K562 (cell line): ENCODE measurements around the gene MCL1. TPM values are rescaled to one million over a fixed set of nuclear protein-coding genes. Genes with fewer than 3 reads are reported as not detected.

Experiments used
- ATAC-seq: fragments of 200-7000 bp; cut with Tn5 transposase; 3 replicates; pipeline ENCODE4 v1.9.1; 2020; ENCODE audit warnings: moderate library complexity
- BruUV-seq: library from RNA; stranded (reverse); fragments of 400-500 nt; replicated peaks from 2 replicates; lab custom pipeline; 2021; lab: Mats Ljungman, UMichigan
- CTCF ChIA-PET: fragments of 300-600 bp; formaldehyde crosslinking; extraction: SDS; loops from one replicate; lab custom pipeline; 2021; ENCODE audit warnings: low intra/inter-chr PET ratio; lab: Yijun Ruan, JAX
- POLR2A ChIA-PET: fragments of 300-600, 350-650 bp; sonication (Branson Sonifier 250); formaldehyde crosslinking; extraction: SDS; loops from one replicate; lab custom pipeline; 2021; ENCODE audit warnings: antibody characterized with exemption, inconsistent platforms; lab: Yijun Ruan, JAX
- DNase-seq, 4 experiments: peaks; one replicate each; pipeline versions ENCODE4 v3.0.0 to v3.0.0-alpha.2; 2011 to 2018; ENCODE audit warnings: low spot score in 3 of 4, mixed read lengths in 3 of 4; ENCODE audit errors: extremely low read depth in 1 of 4
- FAIRE-seq: peaks from 2 replicates; lab custom pipeline; 2011; peaks lifted over from hg19 to GRCh38; lab: Jason Lieb, UNC
- H2AFZ ChIP-seq: 2 replicates; pipeline ENCODE4 v1.6.0; 2011; ENCODE audit warnings: low read depth, low read length, control low read depth, inconsistent platforms
- H3K27ac ChIP-seq: fragments of 200-600 bp; 3 replicates; pipeline ENCODE4 v1.8.0; 2011; ENCODE audit warnings: low read depth, mild to moderate bottlenecking, control low read depth, inconsistent platforms, low read length, moderate library complexity, mixed read lengths; ENCODE audit errors: extremely low read depth
- H3K27me3 ChIP-seq, 2 experiments: fragments of 300-600 bp in 1 of 2; 2 replicates in 1 of 2; 3 replicates in 1 of 2; pipeline versions ENCODE4 v1.6.0 to v1.8.0; 2011; ENCODE audit warnings: inconsistent platforms in 2 of 2, low read length in 2 of 2, mild to moderate bottlenecking in 1 of 2, mixed read lengths in 1 of 2, moderate library complexity in 1 of 2; ENCODE audit not compliant: control insufficient read depth in 2 of 2, insufficient read depth in 2 of 2
- H3K36me3 ChIP-seq: fragments of 300-600 bp; 3 replicates; pipeline ENCODE4 v1.8.0; 2011; ENCODE audit warnings: mild to moderate bottlenecking, low read length, inconsistent platforms; ENCODE audit not compliant: control insufficient read depth, insufficient read depth
- H3K4me1 ChIP-seq, 2 experiments: fragments of 200-600 bp in 1 of 2; replicated peaks in 1 of 2; 2 replicates in 1 of 2; 3 replicates in 1 of 2; pipeline versions ENCODE4 v1.5.1 to v1.8.0; 2011; ENCODE audit warnings: inconsistent platforms in 2 of 2, low read length in 2 of 2, mild to moderate bottlenecking in 1 of 2, mixed read lengths in 1 of 2, moderate library complexity in 1 of 2; ENCODE audit not compliant: control insufficient read depth in 2 of 2, insufficient read depth in 2 of 2
- H3K4me2 ChIP-seq: 2 replicates; pipeline ENCODE4 v1.6.1; 2011; ENCODE audit warnings: low read length, control low read depth, inconsistent platforms, mixed read lengths; ENCODE audit not compliant: insufficient read depth
- H3K4me3 ChIP-seq: fragments of 200-600 bp; sonication (generic), shearing (Covaris generic); 2 replicates; pipeline ENCODE4 v1.5.1; 2016; ENCODE audit warnings: control low read depth, inconsistent platforms
- H3K79me2 ChIP-seq: fragments of 200-600 bp; 3 replicates; pipeline ENCODE4 v1.8.0; 2011; ENCODE audit warnings: low read length, inconsistent platforms; ENCODE audit not compliant: control insufficient read depth, insufficient read depth
- H3K9ac ChIP-seq, 2 experiments: 2 replicates each; pipeline versions ENCODE4 v1.6.0 to v1.6.1; 2011; ENCODE audit warnings: low read depth in 2 of 2, low read length in 2 of 2, control low read depth in 1 of 2, inconsistent platforms in 1 of 2, mild to moderate bottlenecking in 1 of 2, mixed read lengths in 1 of 2; ENCODE audit not compliant: insufficient read depth in 1 of 2
- H3K9me1 ChIP-seq: one replicate; pipeline ENCODE4 v1.6.0; 2011; ENCODE audit warnings: inconsistent platforms, mild to moderate bottlenecking, low read length, moderate library complexity; ENCODE audit not compliant: control insufficient read depth, insufficient read depth
- H3K9me3 ChIP-seq: replicated peaks from 2 replicates; pipeline ENCODE4 v1.5.1; 2011; ENCODE audit warnings: low read depth, low read length, inconsistent platforms; ENCODE audit not compliant: control insufficient read depth, insufficient read depth
- H4K20me1 ChIP-seq: replicated peaks from 2 replicates; pipeline ENCODE4 v1.6.1; 2011; ENCODE audit warnings: low read length, inconsistent platforms, mixed read lengths; ENCODE audit not compliant: control insufficient read depth, insufficient read depth
- CBX5 ChIP-seq: IDR thresholded peaks from 2 replicates; pipeline ENCODE4 v1.6.1; 2014; ENCODE audit warnings: low read depth, borderline replicate concordance
- DDX20 ChIP-seq: fragments of 450-650 bp; IDR thresholded peaks from 2 replicates; pipeline ENCODE4 v1.6.1; 2016; ENCODE audit warnings: missing genetic modification characterization, low read depth, mild to moderate bottlenecking, missing compliant biosample characterization, moderate library complexity
- HDAC2 ChIP-seq: fragments of 450-650 bp; IDR thresholded peaks from 2 replicates; pipeline ENCODE4 v1.6.1; 2016; ENCODE audit warnings: mild to moderate bottlenecking
- HNRNPL ChIP-seq: fragments of 200-400 bp; formaldehyde crosslinking; IDR thresholded peaks from 2 replicates; pipeline ENCODE4 v1.6.1; 2017; ENCODE audit warnings: low read depth, mild to moderate bottlenecking, low read length
- KLF16 ChIP-seq: IDR thresholded peaks from 2 replicates; pipeline ENCODE4 v1.6.1; 2016; ENCODE audit warnings: antibody characterized with exemption
- MAFF ChIP-seq: IDR thresholded peaks from 2 replicates; pipeline ENCODE4 v1.6.1; 2012; ENCODE audit warnings: low read length, improper control_type of control experiment
- MECOM ChIP-seq: fragments of 250-450 bp; sonication (Bioruptor Pico); IDR thresholded peaks from 2 replicates; pipeline ENCODE4 v1.8.0; 2022; ENCODE audit warnings: inconsistent platforms
- NCOA4 ChIP-seq: fragments of 450-650 bp; IDR thresholded peaks from 2 replicates; pipeline ENCODE4 v1.6.1; 2018; ENCODE audit warnings: mild to moderate bottlenecking; ENCODE audit not compliant: partially characterized antibody
- NR2C2 ChIP-seq, 2 experiments: fragments of 200-800 bp in 1 of 2; sonication (Bioruptor generic) in 1 of 2; sonication (generic) in 1 of 2; formaldehyde crosslinking in 1 of 2; IDR thresholded peaks; 2 replicates each; pipeline versions ENCODE4 v1.6.1 to v1.8.0; 2016 to 2022; ENCODE audit warnings: mild to moderate bottlenecking in 1 of 2, missing compliant biosample characterization in 1 of 2, missing genetic modification characterization in 1 of 2, missing genetic modification reagents in 1 of 2
- SMAD2 ChIP-seq: fragments of 150-350 bp; IDR thresholded peaks from 2 replicates; pipeline ENCODE4 v1.6.1; 2014; ENCODE audit warnings: low read depth, mild to moderate bottlenecking, low read length
- SRSF1 ChIP-seq: fragments of 200-400 bp; formaldehyde crosslinking; IDR thresholded peaks from 2 replicates; pipeline ENCODE4 v1.6.1; 2017; ENCODE audit warnings: mild to moderate bottlenecking, low read depth, low read length, moderate library complexity
- TEAD1 ChIP-seq, 2 experiments: fragments of 450-650 bp in 1 of 2; sonication (generic) in 1 of 2; formaldehyde crosslinking; IDR thresholded peaks; 2 replicates each; pipeline versions ENCODE4 v1.4.0 to v1.8.0; 2020 to 2022; ENCODE audit warnings: mild to moderate bottlenecking in 2 of 2, missing genetic modification reagents in 1 of 2
- TFAM ChIP-seq: fragments of 250-450 bp; sonication (Bioruptor Pico); conservative IDR thresholded peaks from 2 replicates; pipeline ENCODE4 v1.5.0; 2021; ENCODE audit warnings: mild to moderate bottlenecking, moderate library complexity
- ZNF165 ChIP-seq: fragments of 250-450 bp; sonication (Bioruptor Pico); IDR thresholded peaks from 2 replicates; pipeline ENCODE4 v1.4.0; 2020; ENCODE audit warnings: borderline replicate concordance
- WGBS: fragments of 100-300 bp; shearing (Covaris generic); methylation state at CpG from one replicate; pipeline ENCODE4 v1.1.6; 2016; ENCODE audit warnings: low coverage, mixed read lengths; ENCODE audit not compliant: insufficient coverage; ENCODE audit errors: missing lambda C conversion rate; 5-methylcytosine and 5-hydroxymethylcytosine counted together
- in situ Hi-C: fragments of 300-500 bp; cut with MboI; formaldehyde crosslinking; loops from 4 replicates; pipeline ENCODE4 v1.15.0; 2018; ENCODE audit warnings: inconsistent platforms, mixed read lengths
- intact Hi-C: fragments of 100-400 bp; cut with micrococcal nuclease; formaldehyde crosslinking; loops from 2 replicates; pipeline ENCODE4 v1.14.2; 2022
- polyA plus RNA-seq, 8 experiments: library from polyadenylated mRNA; depleted of rRNA in 4 of 8; stranded (reverse) in 5 of 8; unstranded in 3 of 8; fragments of >200 nt; fragmentation: Nextera tagmentation in 2 of 8; fragmentation: Illumina TruSeq in 1 of 8; extraction: Ambion mirVana in 2 of 8; extraction: Trizol in 1 of 8; gene quantifications; 2 replicates each; pipeline versions ENCODE4 v1.2.1 to v1.2.3, GENCODE V29; 2011 to 2014; ENCODE audit warnings: inconsistent platforms in 1 of 8, missing spikeins in 1 of 8
- total RNA-seq, 7 experiments: library from RNA; depleted of rRNA in 6 of 7; stranded (reverse); fragments of >200 nt in 6 of 7; fragmentation: Illumina TruSeq in 2 of 7; extraction: Trizol in 2 of 7; gene quantifications; 2 replicates each; pipeline versions ENCODE4 v1.2.1 to v1.2.3, GENCODE V29; 2011 to 2021; ENCODE audit warnings: low replicate concordance in 1 of 7
- TF ChIP-seq, protein P1 (sequence below), 2 experiments: fragments of 450-650 bp; conservative IDR thresholded peaks; 2 replicates each; pipeline ENCODE4 v1.6.1; 2017; ENCODE audit warnings: mild to moderate bottlenecking in 2 of 2, moderate library complexity in 2 of 2
- TF ChIP-seq, protein P2 (sequence below): sonication (generic); formaldehyde crosslinking; IDR thresholded peaks from 2 replicates; pipeline ENCODE4 v1.8.0; 2023; ENCODE audit warnings: mild to moderate bottlenecking, missing genetic modification reagents

The MCL1 gene
- total and polyA plus RNA-seq, 9 of the 15 experiments (the other 6 are each of a cell fraction or from before 2014, with no cell fraction given) = 27.1 to 224 (median 138) TPM

GRCh38 chr1:150572918-150573647 lies 6.3 kb downstream of the MCL1 start:
- peaks cover 45% of the 10 kb centered on the region for H4K20me1 ChIP-seq
- H3K4me1 ChIP-seq = peaks cover 2 to 24% of the 10 kb centered on the region in 2 experiments
- POLR2A ChIA-PET = interaction anchor here (0.8 to 11.0 kb wide), 3 partner anchors 10 to 57 kb away, joined by 4 to 148 read pairs (median 4); partner anchors contain the start of gene ENSA
- no peaks in the 10 kb centered on the region for H3K9me1 ChIP-seq
- no peak overlapping the region for H2AFZ ChIP-seq
- H3K79me2 ChIP-seq = peaks cover 50% of the 10 kb centered on the region
- FAIRE-seq = no peak
- peak; percentile 6; the same call in 1 of the 3 replicates for ATAC-seq
- in situ Hi-C loops (no loop called here), intact Hi-C loops (no loop called here)
- H3K9ac ChIP-seq = no peak overlapping the region; a peak in 1 of 4 replicates
- H3K27me3 ChIP-seq = no peaks in the 10 kb centered on the region
- no peaks in the 10 kb centered on the region for H3K9me3 ChIP-seq
- 83% methylated on average over 4 of the region's 4 CpGs for WGBS
- no peak overlapping the region; the same call in 2 of the 3 replicates for H3K27ac ChIP-seq
- DNase-seq = no peak
- no peak overlapping the region for H3K4me2 ChIP-seq
- peaks cover 56% of the 10 kb centered on the region for H3K36me3 ChIP-seq
- no peak overlapping the region for H3K4me3 ChIP-seq
- CTCF ChIA-PET = interaction anchor here (0.6 kb wide), 1 partner anchor 27 kb away, joined by 4 read pairs; no protein-coding TSS in a partner anchor
- no TSS peak for BruUV-seq
- TF ChIP-seq ZNF165 (CRISPR knock-in tag) (no peak), HNRNPL (no peak), CBX5 (no peak), NCOA4 (peak; percentile 32), SMAD2 (no peak), MAFF (no peak), MECOM (no peak), DDX20 (tag) (no peak), SRSF1 (no peak), HDAC2 (no peak), KLF16 (no peak), TEAD1 (CRISPR knock-in tag; IDR thresholded peaks at IDR 0.05) (0 out of 4 replicates have a peak, but pooled peaks of 1 of the 2 experiments have one; percentile 27), NR2C2 (CRISPR knock-in tag; IDR thresholded peaks at IDR 0.05) (no peak), NR2C2 (tag; IDR thresholded peaks at IDR 0.05) (no peak), TFAM (CRISPR knock-in tag) (no peak)
- TF ChIP-seq, protein P1, sequence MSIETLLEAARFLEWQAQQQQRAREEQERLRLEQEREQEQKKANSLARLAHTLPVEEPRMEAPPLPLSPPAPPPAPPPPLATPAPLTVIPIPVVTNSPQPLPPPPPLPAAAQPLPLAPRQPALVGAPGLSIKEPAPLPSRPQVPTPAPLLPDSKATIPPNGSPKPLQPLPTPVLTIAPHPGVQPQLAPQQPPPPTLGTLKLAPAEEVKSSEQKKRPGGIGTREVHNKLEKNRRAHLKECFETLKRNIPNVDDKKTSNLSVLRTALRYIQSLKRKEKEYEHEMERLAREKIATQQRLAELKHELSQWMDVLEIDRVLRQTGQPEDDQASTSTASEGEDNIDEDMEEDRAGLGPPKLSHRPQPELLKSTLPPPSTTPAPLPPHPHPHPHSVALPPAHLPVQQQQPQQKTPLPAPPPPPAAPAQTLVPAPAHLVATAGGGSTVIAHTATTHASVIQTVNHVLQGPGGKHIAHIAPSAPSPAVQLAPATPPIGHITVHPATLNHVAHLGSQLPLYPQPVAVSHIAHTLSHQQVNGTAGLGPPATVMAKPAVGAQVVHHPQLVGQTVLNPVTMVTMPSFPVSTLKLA (conservative IDR thresholded peaks at IDR 0.05) = no peak
- TF ChIP-seq, protein P2, sequence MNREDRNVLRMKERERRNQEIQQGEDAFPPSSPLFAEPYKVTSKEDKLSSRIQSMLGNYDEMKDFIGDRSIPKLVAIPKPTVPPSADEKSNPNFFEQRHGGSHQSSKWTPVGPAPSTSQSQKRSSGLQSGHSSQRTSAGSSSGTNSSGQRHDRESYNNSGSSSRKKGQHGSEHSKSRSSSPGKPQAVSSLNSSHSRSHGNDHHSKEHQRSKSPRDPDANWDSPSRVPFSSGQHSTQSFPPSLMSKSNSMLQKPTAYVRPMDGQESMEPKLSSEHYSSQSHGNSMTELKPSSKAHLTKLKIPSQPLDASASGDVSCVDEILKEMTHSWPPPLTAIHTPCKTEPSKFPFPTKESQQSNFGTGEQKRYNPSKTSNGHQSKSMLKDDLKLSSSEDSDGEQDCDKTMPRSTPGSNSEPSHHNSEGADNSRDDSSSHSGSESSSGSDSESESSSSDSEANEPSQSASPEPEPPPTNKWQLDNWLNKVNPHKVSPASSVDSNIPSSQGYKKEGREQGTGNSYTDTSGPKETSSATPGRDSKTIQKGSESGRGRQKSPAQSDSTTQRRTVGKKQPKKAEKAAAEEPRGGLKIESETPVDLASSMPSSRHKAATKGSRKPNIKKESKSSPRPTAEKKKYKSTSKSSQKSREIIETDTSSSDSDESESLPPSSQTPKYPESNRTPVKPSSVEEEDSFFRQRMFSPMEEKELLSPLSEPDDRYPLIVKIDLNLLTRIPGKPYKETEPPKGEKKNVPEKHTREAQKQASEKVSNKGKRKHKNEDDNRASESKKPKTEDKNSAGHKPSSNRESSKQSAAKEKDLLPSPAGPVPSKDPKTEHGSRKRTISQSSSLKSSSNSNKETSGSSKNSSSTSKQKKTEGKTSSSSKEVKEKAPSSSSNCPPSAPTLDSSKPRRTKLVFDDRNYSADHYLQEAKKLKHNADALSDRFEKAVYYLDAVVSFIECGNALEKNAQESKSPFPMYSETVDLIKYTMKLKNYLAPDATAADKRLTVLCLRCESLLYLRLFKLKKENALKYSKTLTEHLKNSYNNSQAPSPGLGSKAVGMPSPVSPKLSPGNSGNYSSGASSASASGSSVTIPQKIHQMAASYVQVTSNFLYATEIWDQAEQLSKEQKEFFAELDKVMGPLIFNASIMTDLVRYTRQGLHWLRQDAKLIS (CRISPR knock-in tag) = peak; percentile 65; the same call in 1 of the 2 replicates
